HG03342 (cell line): ENCODE data around the gene ERC1.

Experiments used
- ATAC-seq: cut with Tn5 transposase; IDR thresholded peaks from one replicate; pipeline ENCODE4 v1.9.1; 2021; ENCODE audit warnings: mild to moderate bottlenecking, moderate library complexity; ENCODE audit not compliant: unreplicated experiment

Gene ERC1

GRCh38 chr12:1375323-1375722 is 384.3 kb downstream of the ERC1 start:
- ATAC-seq, result no peak

- ATAC-seq, result no peak
Measured at GRCh38 chr12:1377117-1377516, 386.1 kb downstream of the ERC1 start.

DNA sequence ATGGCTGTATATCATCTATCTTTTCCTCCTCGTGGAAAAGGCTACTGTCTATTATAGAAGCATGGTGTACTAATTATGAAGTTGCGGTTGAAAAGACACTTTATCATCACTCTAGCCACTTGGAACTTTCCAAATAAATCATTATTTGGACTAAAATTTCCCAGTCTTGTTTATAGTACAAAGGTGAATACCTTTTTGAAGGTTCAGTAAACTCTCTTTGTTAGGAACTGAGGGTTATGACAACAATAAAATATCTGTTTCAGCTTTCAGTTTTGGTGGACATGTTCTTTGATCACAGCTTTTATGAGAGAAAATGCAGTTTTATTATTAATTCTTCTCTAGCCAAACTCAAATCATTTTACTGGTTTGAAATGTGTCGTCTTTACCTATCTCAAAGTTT is 386.7 kb downstream of the ERC1 start:
- ATAC-seq, result no peak

DNA sequence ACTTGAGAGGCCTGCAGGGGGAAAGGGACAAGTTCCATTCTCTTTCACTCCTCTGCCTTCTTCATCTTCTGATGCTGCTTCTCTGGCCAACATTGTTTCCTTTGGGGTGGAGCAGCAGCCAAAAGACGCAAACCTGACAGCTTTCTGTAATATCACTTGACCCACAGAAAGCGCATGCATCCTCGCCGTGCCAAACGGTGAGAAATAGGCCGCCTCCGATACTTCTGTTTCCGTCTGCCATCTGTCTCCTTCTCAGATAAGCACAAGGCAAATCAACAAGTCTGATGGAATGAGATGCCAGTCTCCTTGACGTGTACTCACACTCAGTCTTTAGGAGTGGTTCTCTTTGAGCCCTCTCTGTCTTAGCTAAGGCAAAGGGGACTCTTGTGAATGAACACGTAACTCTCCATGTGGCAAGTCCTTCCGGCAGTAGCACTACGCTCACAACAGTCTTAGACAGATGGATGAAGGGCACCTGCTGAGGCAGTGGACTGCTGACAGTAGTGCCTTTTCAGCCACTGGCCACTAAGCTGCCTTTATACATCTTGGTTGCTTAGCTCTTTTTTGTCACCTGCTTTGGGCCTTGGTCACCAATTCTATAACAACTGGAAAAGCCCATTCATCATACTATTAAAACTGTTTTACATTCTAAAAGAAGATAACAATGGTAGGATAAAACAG is 389.3 kb downstream of the ERC1 start:
- ATAC-seq, result no peak

DNA sequence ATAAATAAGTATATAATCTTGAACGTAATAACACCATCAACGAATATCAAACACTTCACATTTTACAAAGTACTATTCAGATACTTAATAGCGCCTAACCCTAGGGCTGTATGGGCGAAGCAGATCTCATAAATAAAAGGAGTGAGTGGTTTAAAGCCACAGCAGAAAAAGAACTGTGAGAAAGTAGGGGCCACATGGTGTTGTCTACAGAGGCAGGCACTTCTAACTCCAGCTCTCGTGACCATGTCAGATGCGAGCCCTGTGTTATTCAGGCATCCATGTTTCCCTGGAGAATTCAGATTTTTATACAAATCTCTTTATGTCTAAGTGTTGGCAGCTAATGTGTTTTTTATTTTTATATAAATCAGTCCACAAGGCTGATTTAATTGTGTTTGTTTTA is 391.1 kb downstream of the ERC1 start:
- no peak for ATAC-seq

- no peak for ATAC-seq
Measured at GRCh38 chr12:1382826-1383225, 391.8 kb downstream of the ERC1 start.

DNA sequence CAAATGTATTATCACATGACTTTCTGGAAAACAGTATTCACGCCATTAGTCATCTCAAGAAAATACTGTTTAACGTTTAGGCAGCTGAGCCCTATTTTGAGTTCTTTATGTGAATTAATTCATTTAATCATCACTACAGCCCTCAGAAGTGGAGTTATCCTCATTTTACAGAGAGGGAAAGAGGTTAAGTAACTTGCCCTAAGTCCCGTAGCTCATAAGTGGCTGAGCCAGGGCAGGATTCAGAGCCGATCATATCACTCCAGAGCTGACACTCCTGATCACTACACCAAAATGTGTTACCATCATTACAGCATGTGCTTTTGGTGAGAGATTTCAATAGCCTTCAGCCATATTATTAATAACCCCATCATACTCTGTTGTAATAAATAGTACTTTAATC is 392.7 kb downstream of the ERC1 start:
- ATAC-seq, result no peak

DNA sequence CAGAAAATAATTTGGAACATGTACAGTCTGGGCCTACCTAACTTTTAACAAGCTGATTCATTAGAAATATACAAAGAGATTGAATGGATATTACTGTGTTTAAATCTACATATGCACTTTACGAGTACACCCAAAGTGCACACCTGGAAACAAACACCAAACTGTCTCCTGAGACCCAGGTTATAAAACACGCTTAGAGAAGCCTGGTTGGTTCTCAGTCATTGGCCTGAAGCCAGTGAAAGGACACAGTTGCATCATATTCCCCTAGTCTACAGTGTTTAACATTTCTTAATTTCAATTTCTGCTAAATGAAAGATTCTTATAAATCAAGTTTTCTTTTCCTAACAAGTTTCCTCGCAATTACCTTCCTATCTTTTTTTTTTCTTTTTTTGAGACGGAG is 393.9 kb downstream of the ERC1 start:
- no peak for ATAC-seq

DNA sequence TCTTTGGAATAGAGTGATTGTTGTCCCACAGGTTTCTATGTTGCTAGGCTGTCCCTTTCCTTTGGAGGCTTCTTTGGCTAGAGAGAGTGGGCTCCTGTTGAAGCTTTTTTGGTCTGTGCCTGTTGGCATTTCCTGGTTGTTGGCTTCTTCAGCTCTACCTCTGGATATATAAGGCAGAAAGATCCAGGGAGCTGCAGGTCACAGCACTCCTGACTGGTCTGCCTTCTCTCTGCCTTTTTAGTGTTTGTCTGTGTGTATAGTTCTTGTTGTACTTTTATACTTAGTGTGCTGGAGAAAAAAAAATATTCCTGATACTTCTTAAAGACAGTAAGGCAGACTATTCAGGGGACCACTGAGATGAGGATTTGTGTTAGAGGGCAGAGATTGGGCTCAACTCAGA is 400.7 kb downstream of the ERC1 start:
- no peak for ATAC-seq

DNA sequence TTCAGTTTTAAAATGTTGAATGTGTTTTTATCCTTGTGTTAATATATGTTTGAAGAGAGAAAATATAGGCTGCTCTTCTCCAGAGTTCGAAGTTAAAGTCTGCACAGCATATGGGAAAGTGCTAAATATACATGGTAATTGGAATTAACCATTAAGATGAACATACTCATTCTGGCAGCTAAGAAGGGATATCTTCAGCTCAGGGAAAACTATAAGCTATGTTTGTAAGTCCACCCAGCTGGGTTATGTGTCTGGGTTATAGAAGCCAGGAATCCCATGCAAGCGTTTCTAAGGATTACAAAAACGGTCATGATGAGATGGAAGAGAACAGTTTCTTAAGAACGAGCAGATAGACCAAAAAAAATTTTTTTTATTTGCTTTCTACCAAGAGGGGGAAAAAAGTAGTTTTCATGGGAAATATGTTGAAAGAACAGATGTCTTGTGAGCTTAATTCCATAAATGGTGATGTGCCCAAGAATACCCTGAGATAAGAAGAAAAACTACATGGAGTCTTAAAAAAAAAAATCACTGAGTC is 404.5 kb downstream of the ERC1 start:
- no peak for ATAC-seq

DNA sequence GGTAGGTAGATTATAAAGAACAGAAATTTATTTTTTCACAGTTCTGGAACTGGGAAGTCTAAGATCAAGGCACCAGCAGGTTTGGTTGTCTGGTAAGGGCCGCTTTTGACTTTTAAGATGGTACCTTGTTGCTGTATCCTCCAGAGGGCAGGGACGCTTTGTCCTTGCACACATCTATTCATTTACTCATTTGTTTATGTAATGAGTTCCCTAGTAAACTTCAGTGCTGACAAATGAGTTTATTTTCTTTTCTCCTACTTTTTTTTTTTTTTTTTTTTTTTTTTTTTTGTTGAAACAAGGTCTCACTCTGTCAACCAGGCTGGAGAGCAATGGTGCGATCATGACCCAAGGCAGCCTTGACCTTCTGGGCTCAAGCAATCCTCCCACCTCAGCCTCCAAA is 407.6 kb downstream of the ERC1 start:
- no peak for ATAC-seq

- no peak for ATAC-seq
Measured at GRCh38 chr12:1401891-1402290, 410.9 kb downstream of the ERC1 start.

DNA sequence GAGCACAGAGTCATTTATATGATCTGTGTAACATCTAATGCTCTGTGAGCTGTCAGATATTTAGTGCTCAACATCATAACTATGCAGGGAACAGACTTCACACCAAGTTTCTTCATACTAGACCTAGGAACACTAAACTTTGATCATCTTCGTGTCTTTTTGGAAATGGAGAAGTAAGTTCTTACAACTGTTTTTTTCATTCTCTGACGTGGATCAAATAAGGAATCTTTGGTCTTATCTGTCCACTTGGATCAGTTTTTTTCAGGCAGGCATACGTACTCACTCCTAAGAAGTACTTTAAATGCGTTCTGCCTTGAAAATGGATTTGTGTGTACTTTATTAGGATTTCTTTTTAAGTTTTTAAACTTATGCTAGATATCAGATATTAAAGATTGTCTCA is 412.4 kb downstream of the ERC1 start:
- no peak for ATAC-seq

GRCh38 chr12:1405619-1406018 is 414.6 kb downstream of the ERC1 start:
- no peak for ATAC-seq

DNA sequence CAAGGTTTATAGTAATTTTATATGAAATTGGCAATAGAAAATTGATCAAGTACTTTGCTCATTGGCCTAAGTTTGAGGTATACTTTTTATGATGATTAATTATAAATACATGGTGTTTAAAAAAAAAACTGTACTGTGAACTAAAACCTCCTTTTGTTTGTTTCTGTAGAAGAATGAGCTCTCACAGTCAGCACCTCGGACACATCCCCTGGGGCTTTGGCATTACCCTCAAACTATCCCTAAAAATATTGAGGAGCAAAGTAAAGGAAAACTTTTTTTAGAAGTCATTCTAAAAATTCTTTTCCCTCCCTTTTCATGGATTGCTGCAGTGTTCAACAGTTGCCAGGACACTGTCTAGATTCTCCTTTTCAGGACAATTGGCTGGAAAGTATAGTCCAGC is 419.8 kb downstream of the ERC1 start:
- ATAC-seq, result no peak

DNA sequence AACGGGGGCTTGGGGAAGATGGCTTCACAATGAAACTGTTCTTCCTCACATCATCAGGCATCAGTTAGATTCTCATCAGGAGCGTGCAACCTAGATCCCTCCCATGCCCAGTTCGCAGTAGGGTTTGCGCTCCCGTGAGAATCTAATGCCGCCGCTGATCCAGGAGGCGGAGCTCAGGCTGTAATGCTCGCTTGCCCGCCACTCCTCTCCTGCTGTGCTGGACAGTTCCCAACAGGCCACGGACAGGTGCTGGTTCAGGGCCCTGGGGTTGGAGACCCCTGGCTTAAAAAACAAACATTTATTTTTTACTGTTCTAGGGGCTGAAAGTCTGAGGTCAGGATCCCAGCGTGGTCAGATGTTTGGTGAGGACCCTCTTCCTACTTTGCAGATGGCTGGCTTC is 422.9 kb downstream of the ERC1 start:
- no peak for ATAC-seq

GRCh38 chr12:1418144-1418543 is 427.1 kb downstream of the ERC1 start:
- ATAC-seq, result no peak

DNA sequence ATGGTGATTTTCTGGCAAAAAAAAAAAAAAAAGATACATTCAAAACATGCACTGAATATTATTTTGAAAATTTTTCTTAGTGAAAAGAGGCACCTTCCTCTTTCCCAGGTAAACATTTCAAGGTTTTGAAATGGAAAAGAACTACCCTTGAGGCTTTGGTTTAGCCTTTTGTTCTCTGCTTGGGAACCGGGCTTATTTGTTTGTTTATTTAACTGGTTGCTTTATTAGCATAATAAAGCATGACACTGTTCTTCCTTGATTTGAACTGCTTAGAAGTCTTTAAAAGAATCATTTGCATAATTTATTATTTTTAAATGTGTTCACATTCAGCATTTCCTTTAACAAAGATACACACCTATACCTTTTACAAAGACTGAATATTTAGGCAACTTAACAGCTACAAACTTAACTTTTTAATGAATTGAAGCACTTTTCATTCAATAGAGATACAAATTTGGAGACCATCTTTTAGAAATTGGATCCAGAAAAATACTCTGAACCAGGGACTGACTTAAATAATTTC is 428.9 kb downstream of the ERC1 start:
- ATAC-seq, result no peak

GRCh38 chr12:1421091-1421846 is 430.2 kb downstream of the ERC1 start:
- ATAC-seq, result no peak

DNA sequence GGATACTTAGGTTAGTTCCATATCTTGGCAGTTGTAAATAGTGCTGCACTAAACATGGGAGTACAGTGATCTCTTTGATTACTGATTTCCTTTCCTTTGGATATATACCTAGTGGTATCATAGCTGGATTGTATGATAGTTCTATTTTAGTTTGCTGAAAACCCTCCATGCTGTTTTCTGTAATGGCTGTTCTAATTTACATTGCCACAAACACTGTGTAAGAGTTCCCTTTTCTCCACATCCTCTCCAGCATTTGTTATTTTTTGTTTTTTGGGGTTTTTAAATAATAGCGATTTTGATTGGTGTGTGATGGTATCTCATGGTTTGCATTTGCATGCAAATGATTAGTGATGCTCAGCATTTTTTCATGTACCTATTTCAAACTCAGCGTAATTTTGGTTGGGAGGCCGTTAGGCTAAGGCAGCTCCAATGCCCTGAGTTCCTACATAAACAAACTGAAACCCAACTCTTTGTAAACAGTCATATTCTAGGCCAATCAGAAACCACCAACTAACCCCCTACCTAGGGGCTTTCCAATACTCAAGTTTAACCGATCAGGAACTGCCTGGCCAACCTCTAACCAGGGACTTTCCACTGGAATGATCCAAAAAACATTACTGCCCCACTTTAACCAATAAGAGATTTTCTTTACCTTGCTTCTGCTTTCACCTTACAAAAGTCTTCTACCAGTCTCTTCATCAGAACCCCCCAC is 431.7 kb downstream of the ERC1 start:
- ATAC-seq, result no peak

DNA sequence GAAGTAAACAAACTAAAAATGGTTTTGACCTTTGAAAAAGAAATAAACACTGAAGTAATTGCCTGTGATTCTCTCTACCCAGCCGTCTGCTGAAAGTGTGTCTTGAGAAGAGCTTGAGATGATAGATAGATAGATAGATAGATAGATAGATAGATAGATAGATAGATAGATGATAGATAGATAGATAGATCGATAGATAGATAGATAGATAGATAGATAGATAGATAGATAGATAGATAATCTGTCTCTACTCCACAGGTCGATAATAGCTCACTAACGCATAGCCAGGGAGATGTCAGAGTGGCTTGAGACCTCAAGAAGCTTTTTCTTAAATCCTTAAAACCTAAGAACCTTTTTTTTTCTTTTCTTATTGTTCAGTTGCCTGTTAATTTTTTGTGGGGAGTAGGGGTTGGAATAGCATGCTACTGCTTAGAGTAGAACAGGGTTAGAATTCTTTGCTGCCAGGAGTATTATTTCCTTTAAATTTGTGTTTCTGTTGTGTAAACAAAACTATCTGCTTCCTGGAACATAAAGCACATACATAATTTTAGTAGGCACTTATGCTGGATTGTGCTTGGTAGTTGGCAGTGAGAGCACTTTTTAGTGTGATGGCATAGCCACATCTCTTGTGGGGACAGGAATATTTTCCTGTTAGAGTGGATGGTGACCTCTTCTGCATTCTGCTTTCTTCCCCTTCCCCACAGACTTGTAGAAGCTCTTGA is 433.8 kb downstream of the ERC1 start:
- ATAC-seq, result no peak
